Progenitor cell of endocrine pancreas (in vitro differentiated cells): Measurements from ENCODE around the gene RPS27A. TPM values are rescaled to one million over a fixed set of nuclear protein-coding genes. Genes with fewer than 3 reads are reported as not detected.

ENCODE experiments used
- DNase-seq: peaks from one replicate; pipeline ENCODE4 v3.0.0; 2021; ENCODE audit warnings: low spot score; ENCODE audit not compliant: unreplicated experiment
- H3K27ac Mint-ChIP-seq: 2 replicates; pipeline ENCODE4 v1.8.0; 2021; ENCODE audit warnings: mild to moderate bottlenecking, moderate library complexity, mixed read lengths
- H3K27me3 Mint-ChIP-seq: 2 replicates; pipeline ENCODE4 v1.8.0; 2021; ENCODE audit warnings: mixed read lengths
- H3K36me3 Mint-ChIP-seq: 2 replicates; pipeline ENCODE4 v1.8.0; 2022; ENCODE audit warnings: mixed read lengths; ENCODE audit not compliant: insufficient read depth
- H3K4me1 Mint-ChIP-seq: 2 replicates; pipeline ENCODE4 v1.8.0; 2021; ENCODE audit warnings: low read depth, mixed read lengths
- H3K4me3 Mint-ChIP-seq: 2 replicates; pipeline ENCODE4 v1.8.0; 2021; ENCODE audit warnings: low read depth, mild to moderate bottlenecking, moderate library complexity, mixed read lengths
- H3K9me3 Mint-ChIP-seq: 2 replicates; pipeline ENCODE4 v1.8.0; 2021; ENCODE audit warnings: low read depth, mixed read lengths
- CTCF ChIP-seq: fragments of 200-600 bp; sonication (generic); IDR thresholded peaks from one replicate; pipeline ENCODE4 v1.5.0; 2021; ENCODE audit warnings: antibody characterized with exemption, mild to moderate bottlenecking; ENCODE audit not compliant: unreplicated experiment
- total RNA-seq: library from RNA; stranded (reverse); gene quantifications from 2 replicates; pipeline ENCODE4 v1.2.1, GENCODE V29; 2021

The RPS27A gene
- total RNA-seq, 1 donor from 2014 or later = 807 TPM

GRCh38 chr2:55228226-55228563, 4.3 kb upstream of the RPS27A start:
- DNase-seq = no peak
- Mint-ChIP-seq H3K4me1 (peaks cover 27% of the 10 kb centered on the region), H3K27me3 (no peaks in the 10 kb centered on the region), H3K4me3 (no peak overlapping the region), H3K27ac (no peak overlapping the region), H3K36me3 (peaks cover 6% of the 10 kb centered on the region), H3K9me3 (no peaks in the 10 kb centered on the region)
- TF ChIP-seq CTCF = no peak

GRCh38 chr2:55229221-55229620, 3.3 kb upstream of the RPS27A start:
- peak overlapping the region; percentile 38 for H3K27ac Mint-ChIP-seq
- H3K4me1 Mint-ChIP-seq = peaks cover 34% of the 10 kb centered on the region
- no peak for TF ChIP-seq CTCF
- no peaks in the 10 kb centered on the region for H3K27me3 Mint-ChIP-seq
- H3K36me3 Mint-ChIP-seq = peaks cover 11% of the 10 kb centered on the region
- peak overlapping the region; percentile 28 for H3K4me3 Mint-ChIP-seq
- no peaks in the 10 kb centered on the region for H3K9me3 Mint-ChIP-seq
- no peak for DNase-seq

- Mint-ChIP-seq H3K9me3 (no peaks in the 10 kb centered on the region), H3K4me1 (peaks cover 36% of the 10 kb centered on the region), H3K27ac (peak overlapping the region; percentile 99), H3K4me3 (peak overlapping the region; percentile 99), H3K27me3 (no peaks in the 10 kb centered on the region), H3K36me3 (peaks cover 11% of the 10 kb centered on the region)
- no peak for DNase-seq
- no peak for TF ChIP-seq CTCF
Observed at GRCh38 chr2:55230551-55230950, 1.9 kb upstream of the RPS27A start.

GRCh38 chr2:55231546-55232083, 873 bp upstream of the RPS27A start:
- Mint-ChIP-seq H3K4me3 (peak overlapping the region; percentile 99), H3K4me1 (peaks cover 36% of the 10 kb centered on the region), H3K36me3 (peaks cover 13% of the 10 kb centered on the region), H3K27ac (peak overlapping the region; percentile 99), H3K27me3 (no peaks in the 10 kb centered on the region), H3K9me3 (no peaks in the 10 kb centered on the region)
- no peak for TF ChIP-seq CTCF
- DNase-seq = no peak

GRCh38 chr2:55232863-55233657, 572 bp downstream of the RPS27A start:
- H3K4me3 Mint-ChIP-seq = peak overlapping the region; percentile 99
- DNase-seq = no peak
- TF ChIP-seq CTCF = no peak
- peaks cover 32% of the 10 kb centered on the region for H3K4me1 Mint-ChIP-seq
- H3K36me3 Mint-ChIP-seq = peaks cover 13% of the 10 kb centered on the region
- peak overlapping the region; percentile 99 for H3K27ac Mint-ChIP-seq
- H3K9me3 Mint-ChIP-seq = no peaks in the 10 kb centered on the region
- H3K27me3 Mint-ChIP-seq = no peaks in the 10 kb centered on the region
